HG03135 (cell line): ENCODE results near the gene MYO16.

Experiments used
- ATAC-seq: cut with Tn5 transposase; IDR thresholded peaks from one replicate; pipeline ENCODE4 v1.9.1; 2021; ENCODE audit warnings: mild to moderate bottlenecking, moderate library complexity; ENCODE audit not compliant: unreplicated experiment

Gene MYO16

DNA sequence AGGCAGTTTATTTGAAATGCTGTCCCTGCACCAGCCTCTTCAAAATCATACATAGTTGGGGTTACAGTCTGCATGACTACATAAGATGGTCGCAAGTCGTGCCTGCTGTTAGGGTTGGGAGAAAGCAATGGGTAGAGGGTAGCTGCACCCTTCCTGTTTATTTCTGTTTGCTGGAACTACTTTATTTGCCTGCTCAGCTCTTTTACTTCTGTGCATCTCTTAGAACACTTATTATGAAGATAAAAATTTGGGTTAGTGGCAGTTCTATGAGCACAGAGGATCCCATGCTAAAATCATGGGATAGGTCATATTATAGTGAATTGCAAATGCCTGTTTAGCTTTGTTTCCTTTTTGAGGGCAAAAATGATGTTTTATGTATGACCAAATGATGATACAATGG lies 160.1 kb downstream of the MYO16 start:
- no peak for ATAC-seq

DNA sequence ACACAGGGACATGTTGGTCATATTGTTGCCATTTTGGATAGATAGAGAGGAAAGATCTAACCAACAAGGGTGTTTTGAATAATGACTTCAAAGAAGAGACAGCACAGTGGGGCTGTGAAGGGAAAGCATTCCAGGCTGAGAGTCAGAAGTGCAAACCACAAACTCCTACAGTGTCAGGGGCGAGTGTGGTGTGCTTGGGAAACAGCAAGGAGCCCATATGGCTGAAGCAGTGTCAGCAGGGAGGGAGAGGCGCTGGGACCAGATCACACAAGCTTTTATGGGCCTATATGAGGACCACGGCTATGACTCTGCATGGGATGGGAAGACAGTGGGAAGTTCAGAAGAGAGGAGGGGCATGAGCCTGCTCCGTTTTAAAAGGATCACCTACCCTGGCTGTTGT lies 166.4 kb downstream of the MYO16 start:
- no peak for ATAC-seq

DNA sequence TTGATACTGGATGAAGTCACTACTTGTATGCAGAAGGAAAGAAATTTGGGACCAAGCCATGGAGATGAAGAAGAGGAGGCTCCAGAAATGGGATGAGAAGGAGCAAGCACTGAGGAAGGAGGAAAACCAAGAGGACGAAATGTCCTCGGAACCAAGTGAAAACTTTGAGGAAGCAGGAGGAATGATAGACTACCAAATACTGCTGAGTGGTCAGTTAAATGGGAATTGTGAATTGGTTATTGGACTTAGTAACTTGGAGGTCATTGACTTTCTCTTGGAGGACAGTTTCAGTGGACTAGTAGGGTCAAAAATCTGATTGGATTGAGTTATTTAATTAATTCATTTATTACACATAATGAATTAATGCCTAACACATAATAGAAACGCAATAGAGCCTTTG lies 167.9 kb downstream of the MYO16 start:
- no peak for ATAC-seq

DNA sequence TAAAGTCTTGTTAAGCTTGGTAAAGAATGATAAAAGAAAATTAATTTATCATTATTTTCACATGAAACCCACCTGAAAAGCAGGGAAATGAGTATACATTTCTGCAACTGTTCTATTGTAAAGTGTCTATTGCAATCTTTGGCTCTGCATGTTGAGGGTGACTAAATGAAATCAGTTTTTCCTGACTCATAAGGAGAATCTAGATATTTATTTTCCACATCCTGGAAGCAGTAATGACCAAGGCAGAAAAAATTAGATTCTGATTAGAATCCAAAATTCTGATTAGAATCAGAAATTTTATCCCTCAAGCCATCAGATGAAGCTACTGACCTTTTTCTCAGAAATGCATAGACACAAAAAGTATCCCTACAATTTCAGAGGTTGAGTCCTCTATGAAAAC lies 178.4 kb downstream of the MYO16 start:
- ATAC-seq, result no peak

DNA sequence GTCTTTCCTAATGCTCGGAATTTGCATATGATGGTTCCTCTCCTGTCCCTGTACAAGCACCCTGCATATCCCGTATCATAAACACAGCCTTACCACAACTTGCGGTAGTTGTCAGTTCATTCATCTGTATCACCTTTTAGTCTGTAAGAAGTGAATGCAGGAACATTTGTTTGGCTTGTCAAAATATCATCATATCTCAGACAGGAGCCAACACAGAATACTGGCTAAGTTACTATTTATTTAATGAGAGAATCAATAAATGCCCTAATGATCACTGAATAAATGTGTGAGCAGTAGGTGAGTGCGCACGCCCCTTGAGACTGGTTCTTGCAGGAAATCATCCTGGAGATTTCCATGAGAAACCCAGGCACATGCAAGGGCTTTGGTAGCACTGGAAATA lies 182.8 kb downstream of the MYO16 start:
- no peak for ATAC-seq

DNA sequence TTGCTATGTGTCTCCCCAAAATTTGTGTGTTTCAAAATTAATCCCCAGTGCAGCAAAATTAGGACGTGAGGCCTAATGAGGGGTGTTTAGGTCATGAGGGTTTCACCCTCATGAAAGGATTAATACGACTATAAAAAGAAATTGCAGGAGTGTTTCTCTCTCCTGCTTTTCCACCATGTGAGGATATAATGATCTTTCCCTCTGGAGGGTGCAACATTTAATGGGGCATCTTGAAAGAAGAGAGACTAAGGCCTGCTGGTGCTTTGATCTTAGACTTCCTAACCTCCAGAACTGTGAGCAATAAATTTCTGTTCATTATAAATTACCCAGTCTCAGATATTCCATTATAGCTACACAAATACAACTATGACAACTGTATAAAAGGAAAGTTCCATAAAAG lies 183.2 kb downstream of the MYO16 start:
- ATAC-seq, result no peak

DNA sequence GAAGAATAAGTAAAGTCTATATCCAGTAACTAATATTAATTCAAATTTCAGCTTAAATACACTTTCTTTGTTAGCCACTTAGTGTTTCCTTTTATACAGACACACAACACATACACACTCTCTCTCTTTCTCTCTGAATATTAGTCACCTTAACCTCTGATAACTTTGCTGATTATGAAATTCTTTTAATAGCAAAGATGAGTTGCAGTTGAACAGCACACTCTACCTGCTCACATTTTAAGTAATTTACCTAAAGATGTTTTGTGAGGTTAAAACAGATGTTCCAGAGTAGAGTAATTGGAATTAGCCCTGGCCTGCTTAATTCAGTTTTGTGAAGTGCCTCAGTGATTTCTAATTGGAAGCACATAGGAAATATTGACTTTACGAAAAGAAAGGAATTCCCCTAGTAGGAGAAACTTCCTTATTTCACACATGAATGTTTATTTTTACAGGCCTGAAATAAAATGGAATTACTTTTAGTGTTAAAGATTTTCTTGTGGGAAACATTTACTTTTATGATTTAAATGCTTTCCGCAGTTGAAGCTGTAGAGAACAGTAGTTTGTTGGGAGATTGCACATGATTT lies 184.3 kb downstream of the MYO16 start:
- no peak for ATAC-seq

DNA sequence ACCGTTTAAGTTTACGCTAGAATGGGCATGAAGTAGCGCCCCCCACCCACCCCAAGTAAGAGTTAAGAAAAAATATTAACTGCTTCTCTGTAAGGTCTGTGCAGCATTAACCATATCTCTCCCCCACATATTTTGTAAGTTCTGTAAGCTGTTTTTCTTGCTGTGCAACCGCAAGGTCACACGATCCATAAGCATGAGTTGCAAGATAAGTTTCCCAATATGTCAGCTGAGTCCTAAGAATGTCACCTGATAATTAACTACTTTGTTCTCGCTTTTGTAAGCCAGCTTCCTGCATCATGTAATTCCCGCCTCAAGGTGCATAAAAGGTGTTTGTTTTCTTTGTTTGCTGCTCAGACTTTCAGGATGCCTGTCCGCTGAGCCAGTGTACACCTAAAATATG lies 187.0 kb downstream of the MYO16 start:
- ATAC-seq, result no peak

DNA sequence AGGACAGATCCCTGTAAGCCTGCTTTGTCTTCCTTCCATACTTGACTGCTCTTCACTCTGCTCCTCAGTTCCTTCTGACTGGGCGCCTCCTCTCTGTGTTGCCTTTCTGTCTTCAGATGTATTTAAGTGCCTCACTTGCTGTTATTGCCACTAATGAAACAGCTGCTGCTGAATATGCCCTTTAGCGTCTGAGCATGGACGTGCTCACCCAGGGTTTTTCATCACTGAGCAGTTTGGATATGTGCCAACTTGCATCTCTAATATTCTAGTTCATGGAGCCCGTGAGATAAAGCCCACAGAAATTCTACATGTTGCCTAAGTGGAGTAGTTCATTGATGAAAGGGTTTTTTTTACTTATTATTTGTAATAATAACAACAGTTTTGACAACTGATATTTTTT lies 198.2 kb downstream of the MYO16 start:
- no peak for ATAC-seq

DNA sequence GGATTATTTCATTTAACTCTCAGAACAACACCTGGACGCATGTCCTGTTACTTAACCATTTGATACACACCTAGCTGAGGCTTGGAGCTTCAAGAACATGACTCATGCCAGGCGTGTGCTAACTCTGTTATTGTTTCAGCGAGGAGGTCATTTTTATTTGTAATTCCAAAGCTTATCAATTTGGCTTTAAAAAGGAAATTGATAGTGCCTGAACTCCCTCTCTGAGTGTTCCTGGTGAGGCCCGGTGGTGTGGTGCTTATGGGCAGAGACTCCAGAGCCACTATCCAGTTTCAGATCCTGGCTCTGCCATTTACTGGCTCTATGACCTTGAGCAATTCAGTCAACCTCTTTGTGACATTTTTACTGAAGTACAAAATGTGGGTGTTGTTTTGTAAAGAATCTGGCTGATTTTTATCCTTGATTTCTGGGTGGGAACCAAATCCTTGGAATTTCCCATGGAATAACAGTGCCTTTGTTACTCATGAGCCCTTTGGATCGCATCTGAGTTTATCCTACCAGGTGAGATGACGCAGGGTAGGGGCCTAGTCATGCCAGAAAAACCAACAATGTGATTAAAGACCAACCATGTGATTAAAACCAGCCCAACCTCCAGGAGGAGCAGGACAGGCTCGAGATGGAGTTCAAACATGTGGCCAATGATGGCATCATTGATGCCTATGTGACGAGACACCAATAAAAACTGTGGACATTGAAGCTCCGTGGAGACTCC lies 198.8 kb downstream of the MYO16 start:
- ATAC-seq, result no peak

DNA sequence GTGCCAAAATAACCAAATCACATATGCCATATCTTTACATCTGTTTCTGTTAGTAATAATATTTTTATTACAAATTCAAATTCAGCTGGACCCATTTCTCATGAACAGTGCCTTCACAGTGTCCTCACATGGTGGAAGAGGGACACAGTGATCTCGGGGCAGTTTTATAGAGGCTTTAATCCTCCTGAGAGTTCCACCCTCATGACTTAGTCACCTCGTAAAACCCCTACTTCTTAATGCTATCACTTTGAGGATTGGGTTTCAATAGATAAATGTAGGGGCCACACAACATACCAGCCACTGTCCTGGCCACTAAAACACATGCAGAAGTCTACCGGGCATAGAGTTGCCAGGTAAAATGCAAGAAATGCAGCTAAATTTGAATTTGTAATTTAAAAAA lies 201.5 kb downstream of the MYO16 start:
- ATAC-seq, result no peak

DNA sequence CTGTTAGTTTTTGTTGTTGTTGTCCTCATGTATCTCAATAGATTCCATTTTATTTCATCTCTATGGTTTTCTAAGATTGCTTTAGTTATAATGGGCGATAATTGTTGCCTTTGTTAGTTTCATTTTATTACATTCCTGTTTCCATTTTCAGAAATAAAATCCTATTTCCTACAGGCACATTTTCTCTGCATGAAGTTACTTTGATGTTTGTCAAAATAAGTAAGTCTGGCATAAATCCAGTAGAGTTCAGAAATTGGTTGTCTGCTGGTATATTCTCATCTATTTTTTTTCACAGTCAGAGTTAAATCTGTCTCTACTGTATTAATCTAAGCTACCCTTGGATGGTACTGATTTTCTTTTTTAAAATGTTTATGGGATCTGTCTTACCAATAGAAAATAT lies 204.1 kb downstream of the MYO16 start:
- no peak for ATAC-seq

DNA sequence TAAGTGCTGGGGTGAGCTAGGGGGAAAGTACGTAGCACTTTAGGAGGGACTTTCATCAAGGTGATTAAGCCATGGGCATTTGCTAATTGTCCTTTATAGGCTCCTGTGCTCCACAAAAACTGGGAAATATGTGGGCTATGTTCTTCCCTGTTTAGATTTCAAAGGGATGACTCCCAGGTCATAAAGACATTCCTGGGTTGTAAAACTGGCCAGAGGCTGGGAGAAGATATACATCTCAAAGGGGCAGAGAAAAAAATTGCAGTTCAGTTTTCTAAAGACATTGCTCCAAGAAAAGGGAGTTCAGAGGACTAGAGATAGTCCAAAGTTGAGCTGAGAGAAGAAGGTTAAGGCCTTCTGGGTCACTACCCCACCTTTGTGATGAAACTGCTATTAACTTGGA lies 204.8 kb downstream of the MYO16 start:
- ATAC-seq, result no peak

DNA sequence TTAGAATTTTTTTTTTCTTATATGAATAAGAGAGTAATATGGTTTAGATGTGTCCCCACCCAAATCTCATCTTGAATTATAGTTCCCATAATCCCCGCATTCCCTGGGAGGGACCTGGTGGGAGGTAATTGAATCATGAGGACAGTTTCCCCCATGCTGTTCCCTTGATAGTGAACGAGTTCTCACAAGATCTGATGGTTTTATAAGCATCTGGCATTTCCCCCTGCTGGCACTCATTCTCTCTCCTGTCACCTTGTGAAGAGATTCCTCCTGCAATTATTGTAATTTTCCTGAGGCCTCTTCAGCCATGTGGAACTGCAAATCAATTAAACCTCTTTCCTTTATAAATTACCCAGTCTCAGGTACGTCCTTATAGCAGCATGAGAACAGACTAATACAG lies 205.7 kb downstream of the MYO16 start:
- ATAC-seq, result no peak

DNA sequence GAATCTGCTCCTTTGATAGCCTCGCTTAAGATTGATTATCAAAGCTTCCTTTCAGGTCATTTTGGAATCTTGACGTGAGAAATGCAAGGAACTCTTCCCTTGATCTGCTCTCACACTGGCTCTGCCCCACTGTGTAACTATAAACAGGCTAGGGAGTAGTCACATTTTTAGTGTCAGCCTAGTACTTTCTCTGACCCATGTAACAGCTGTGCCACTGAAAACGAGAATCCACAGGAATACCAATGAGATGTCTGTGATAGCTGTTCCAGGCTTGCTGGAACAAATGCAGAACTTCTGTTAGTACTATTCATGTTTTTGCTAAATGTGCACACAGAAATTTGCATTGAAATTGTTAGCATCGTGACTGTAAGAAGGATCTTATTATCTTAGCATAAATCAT lies 221.3 kb downstream of the MYO16 start:
- ATAC-seq, result no peak

DNA sequence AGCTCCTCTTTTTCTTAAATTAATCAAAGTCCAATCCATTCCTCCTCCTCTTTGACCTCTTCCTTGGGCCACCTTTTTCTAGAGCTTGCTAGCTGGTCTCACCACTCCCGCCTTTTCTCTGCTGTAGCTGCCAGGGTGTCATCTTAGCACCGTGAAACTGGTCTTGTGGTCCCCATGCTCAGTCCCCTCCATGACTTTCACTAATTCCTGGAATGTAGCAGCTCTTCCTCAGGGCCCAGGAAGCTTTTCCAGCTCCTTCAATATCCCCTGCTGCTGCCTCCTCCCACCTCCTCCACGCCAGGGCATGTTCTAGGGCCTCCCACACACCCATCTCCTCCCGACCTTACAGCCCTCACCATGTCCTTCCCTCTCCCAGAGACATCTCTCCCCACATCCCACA lies 222.2 kb downstream of the MYO16 start:
- no peak for ATAC-seq

DNA sequence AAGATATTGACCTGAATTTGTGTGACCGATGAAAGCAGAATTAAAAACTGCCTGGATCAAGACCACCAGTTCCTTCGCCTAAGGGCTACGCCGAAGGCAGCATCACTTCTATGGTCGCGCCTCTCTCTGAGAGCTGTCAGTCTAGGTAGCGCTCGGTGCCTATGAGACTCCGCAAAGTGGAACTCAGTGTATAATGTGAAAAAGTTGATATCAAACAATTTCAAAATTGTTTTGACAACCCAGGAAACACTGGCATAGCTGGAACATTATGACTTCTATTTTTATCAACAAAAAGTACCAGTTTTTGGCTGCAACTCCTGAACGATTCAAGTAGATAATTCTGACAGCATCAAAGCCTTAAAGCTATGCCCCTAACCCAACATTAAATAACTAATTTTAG lies 223.6 kb downstream of the MYO16 start:
- ATAC-seq, result no peak

DNA sequence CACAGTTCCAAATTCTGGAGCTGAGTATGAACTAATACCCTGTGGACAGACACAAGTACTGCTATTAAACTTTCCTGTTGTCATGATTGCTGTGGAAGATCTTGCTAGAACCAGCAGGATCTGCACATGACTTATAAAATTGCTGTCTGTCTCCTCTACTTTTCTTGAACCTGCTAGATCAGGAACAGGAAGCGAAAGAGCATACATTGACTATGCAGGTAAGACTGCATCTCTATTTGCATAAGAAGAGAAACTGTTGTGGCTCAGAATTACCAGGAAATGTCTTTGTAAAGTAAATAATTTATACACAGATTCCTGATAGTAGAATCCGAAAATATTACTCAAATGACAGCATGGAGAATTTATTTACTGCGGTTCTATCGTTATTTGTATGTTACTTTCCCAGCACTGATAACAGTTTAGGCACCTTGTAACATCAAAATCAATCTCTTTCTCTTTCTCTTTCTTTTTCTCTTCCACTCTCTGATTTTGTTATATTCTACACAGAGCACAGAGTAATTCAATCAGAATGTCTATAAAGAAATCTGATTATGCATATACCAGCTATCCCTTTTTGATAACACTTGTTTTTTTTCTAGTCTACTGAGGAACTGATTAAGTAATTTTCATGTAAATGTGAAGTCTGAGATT lies 226.5 kb downstream of the MYO16 start:
- ATAC-seq, result peak; percentile 69

DNA sequence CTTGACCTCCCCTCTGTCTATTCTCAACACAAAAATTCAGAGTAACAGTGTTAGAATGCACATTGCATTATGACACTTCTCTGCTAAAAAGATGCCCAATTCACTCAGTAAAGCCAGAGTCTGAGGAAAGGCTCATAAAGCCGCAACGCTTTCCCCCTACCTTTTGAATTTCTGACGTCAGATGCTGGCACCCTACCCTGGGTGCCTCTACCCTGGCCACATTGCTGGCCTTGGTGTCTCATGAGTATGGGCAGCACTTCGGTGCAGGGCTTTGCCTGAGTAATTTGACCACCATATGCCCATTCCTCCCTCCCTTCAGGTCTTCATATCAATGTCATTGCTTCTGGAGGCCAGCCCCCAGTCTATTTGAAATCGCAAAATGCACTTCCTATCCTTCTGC lies 229.3 kb downstream of the MYO16 start:
- ATAC-seq, result no peak

DNA sequence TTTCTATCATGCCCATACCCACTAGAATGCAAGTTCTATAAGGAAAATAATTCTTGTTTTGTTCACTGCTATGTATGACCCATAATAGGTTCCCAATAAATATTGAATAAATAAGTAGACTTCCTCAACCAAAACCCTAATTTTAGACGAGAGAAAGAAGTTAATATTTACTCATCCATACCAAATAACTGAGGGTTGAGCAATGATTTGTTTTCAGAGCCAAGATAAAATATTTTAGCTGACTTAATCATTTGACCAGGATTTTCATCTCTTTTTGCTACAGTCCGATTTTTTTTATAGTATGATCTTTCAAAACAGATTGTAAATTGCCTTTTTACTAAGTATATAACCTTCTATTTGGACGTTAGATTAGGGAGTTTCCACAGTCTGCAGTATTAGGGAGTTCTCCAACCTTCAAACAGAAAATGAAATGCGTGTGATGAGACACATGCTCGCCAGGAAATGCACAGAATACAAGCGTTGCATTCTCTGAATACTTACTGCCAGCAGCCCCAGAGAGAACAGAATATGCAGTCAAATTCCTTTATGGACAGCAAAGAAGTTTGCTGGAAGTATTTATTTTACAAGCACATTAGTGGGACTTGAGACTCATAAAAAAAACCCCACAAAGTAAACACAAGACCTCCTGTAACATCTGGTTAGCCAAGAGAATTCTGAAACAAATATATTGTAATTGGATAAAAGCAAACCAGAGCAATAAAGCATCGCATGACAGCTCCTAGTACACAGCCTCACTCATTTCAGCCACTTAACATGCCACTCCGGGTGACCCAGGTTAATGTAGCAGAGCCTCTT lies 230.0 kb downstream of the MYO16 start:
- no peak for ATAC-seq

DNA sequence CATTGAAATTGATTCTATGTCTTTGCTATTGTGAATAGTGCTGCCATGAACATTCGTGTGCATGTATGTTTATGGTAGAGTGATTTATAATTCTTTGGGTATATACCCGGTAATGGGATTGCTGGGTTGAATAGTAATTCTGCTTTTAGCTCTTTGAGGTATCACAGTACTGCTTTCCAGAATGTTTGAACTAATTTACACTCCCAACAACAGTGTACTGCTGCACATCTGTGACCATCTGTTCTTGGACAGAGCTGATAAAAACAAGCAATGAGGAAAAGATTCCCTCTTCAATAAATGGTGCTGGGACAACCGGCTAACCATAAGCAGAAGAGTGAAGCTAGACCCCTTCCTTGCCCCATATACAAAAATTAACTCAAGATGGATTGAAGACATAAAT lies 231.0 kb downstream of the MYO16 start:
- no peak for ATAC-seq

DNA sequence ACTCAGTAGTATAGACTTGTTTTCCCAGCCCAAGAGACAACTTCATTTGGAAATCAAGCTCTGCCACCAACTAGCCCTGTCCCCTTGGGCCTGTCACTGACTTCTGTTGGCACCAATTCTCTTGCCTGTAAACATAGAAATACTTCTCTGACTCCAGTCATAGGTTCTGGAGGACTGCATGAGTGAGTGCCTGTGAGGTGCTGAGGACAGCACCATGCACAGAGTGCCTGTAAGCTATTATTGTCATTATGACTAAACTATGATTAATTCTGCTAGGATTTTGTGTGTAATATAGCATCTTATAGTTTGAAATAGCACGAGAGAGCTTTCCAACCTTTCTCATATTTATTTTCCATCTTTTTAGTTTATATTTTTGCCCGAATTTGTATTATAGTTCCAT lies 247.9 kb downstream of the MYO16 start:
- no peak for ATAC-seq
